GM21619 (cell line): ENCODE results near the gene NEU3.

ENCODE experiments used
- ATAC-seq: cut with Tn5 transposase; IDR thresholded peaks from one replicate; pipeline ENCODE4 v1.9.1; 2021; ENCODE audit not compliant: unreplicated experiment

The NEU3 gene

DNA sequence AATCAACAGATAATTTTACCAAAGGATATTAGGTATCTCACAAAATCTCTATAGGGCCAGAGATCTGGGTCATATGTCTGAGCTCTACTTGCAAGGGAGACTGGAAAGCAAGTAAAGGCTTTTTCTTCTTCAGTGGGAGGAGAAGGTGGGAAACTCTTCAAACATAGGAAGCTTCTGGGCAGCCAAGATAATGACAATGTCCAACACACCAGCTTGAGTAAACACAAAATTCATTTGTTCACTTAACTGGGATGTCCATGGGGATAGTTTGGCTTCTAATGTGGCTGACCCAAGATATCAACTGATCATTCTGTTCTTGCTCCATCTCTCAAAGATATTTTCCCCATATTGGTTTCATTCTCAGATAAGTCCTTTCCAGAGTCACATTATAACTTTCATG is 70.6 kb downstream of the NEU3 start:
- no peak for ATAC-seq

DNA sequence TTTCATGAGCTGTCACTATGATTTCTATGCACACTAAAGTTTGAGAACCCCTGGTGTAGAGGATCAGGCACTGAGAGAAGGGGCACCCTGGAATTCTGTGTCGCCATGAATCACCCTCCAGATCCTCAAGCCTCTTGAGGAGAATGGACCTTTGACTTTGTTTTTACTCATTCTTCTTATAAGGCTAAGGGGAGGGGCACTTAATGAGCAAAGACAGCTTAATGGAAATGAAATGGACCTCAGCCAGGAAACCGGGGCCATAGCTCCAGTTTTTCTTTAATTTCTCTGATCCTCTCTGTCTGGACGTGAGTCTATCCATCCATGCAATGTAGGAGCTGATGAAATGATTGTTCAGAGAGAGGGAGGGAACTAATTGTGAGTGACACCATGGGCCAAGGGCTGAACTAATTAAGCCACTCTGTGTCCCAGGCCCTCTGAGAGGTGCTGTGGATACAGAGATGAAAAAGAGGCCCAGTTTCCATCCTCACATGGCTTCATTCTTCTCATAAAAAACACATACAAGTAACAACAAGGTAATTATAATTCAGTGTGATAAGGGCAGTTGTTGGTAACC is 75.1 kb downstream of the NEU3 start:
- ATAC-seq: no peak

DNA sequence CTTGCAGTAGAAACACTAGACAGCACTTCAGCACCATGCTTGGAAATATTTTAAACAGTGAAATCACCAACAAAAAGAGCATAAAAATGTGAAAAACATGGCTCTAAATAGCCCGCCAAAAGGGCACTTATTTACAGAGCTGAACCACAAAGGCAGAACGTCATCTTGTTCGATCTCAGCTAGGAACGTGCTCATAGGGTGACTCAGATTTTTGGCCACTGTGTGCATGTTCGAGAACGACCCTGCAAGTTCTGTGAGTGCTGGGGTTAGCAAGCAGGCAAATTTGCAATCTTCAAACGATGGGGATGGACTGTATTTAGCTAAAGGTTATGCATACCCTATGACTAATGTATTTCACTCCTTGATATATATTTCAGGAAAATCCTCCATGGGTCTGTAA is 77.3 kb downstream of the NEU3 start:
- no peak for ATAC-seq
